ENCODE results near the gene MRPS16.

Gene MRPS16

DNA sequence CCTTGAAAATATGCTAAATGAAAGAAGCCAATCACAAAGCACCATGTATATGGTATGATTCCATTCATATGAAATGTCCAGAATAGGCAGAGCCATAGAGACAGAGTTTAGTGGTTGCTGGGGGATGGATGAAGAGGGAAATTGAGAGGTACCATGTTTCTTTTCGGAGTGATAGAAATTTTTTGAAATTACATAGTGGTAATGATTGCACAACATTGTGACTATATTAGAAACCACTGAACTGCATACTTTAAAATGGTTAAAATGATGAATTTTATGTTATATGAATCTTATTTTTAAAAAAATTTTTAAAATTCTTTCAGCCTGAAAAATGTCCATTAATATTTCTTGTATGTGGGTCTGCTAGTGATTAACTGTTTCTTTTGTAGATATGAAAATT lies 31.5 kb downstream of the MRPS16 start:
- H3K79me1 ChIP-seq (replicated peaks; ENCODE audit: low read length, poor library complexity, severe bottlenecking): peaks cover 4% of the 10 kb centered on the region
- H3K27me3 ChIP-seq (ENCODE audit: control insufficient read depth in 1 of 2, insufficient read depth in 1 of 2, low read length in 2 of 2): no peaks in the 10 kb centered on the region
- H3K9me3 ChIP-seq (ENCODE audit: control insufficient read depth, low read length): no peaks in the 10 kb centered on the region
- H2AFZ ChIP-seq (ENCODE audit: low read depth, low read length): no peak overlapping the region
- H2BK120ac ChIP-seq (ENCODE audit: low read depth, low read length): no peak overlapping the region
- H3K18ac ChIP-seq (ENCODE audit: low read depth in 1 of 2, low read length in 2 of 2): no peak overlapping the region
- H3K23ac ChIP-seq (ENCODE audit: low read length in 2 of 2): no peak overlapping the region
- no peak overlapping the region for H2BK15ac ChIP-seq (ENCODE audit: low read depth, poor library complexity, severe bottlenecking)
- H3K14ac ChIP-seq (ENCODE audit: low read length in 2 of 2): no peak overlapping the region
- DNase-seq: no peak
- no peak overlapping the region for H2BK5ac ChIP-seq (ENCODE audit: low read depth, low read length, poor library complexity, severe bottlenecking)
- no peak overlapping the region for H2BK12ac ChIP-seq (ENCODE audit: low read length in 2 of 2)
- H3K4me3 ChIP-seq (ENCODE audit: insufficient read depth in 1 of 2, low read depth in 1 of 2, low read length in 2 of 2): no peak overlapping the region
- no peak overlapping the region for H2AK5ac ChIP-seq (ENCODE audit: low read length, severe bottlenecking)
- peaks cover 3 to 33% of the 10 kb centered on the region in 2 experiments for H3K36me3 ChIP-seq (ENCODE audit: control insufficient read depth in 1 of 2, insufficient read depth in 2 of 2, low read depth in 1 of 2, low read length in 2 of 2)
- no peak overlapping the region for H3K27ac ChIP-seq (ENCODE audit: low read length, poor library complexity, severe bottlenecking)
- WGBS: 100% methylated on average over 1 of the region's 1 CpG
- H4K91ac ChIP-seq (ENCODE audit: low read length): no peak overlapping the region
- no peak overlapping the region for H3K4ac ChIP-seq (ENCODE audit: low read depth in 1 of 2, low read length in 2 of 2)
- no peak overlapping the region for H3K9ac ChIP-seq (ENCODE audit: low read length)
- H3K4me2 ChIP-seq (ENCODE audit: low read length, poor library complexity, severe bottlenecking): no peak overlapping the region
- no peak overlapping the region for H4K8ac ChIP-seq (ENCODE audit: low read length)
- H3K4me1 ChIP-seq (ENCODE audit: control insufficient read depth, insufficient read depth, low read depth, low read length): no peaks in the 10 kb centered on the region

- Histone ChIP-seq H3K14ac (ENCODE audit: low read length in 2 of 2) (no peak overlapping the region), H2BK5ac (ENCODE audit: low read depth, low read length, poor library complexity, severe bottlenecking) (no peak overlapping the region), H4K91ac (ENCODE audit: low read length) (no peak overlapping the region), H3K4me1 (ENCODE audit: control insufficient read depth, insufficient read depth, low read depth, low read length) (no peaks in the 10 kb centered on the region), H3K18ac (ENCODE audit: low read depth in 1 of 2, low read length in 2 of 2) (no peak overlapping the region), H3K4ac (ENCODE audit: low read depth in 1 of 2, low read length in 2 of 2) (no peak overlapping the region), H3K23ac (ENCODE audit: low read length in 2 of 2) (no peak overlapping the region), H4K8ac (ENCODE audit: low read length) (no peak overlapping the region), H3K4me2 (ENCODE audit: low read length, poor library complexity, severe bottlenecking) (no peak overlapping the region), H3K27ac (ENCODE audit: low read length, poor library complexity, severe bottlenecking) (no peak overlapping the region), H3K79me1 (replicated peaks; ENCODE audit: low read length, poor library complexity, severe bottlenecking) (peaks cover 7% of the 10 kb centered on the region), H2AFZ (ENCODE audit: low read depth, low read length) (no peak overlapping the region), H2AK5ac (ENCODE audit: low read length, severe bottlenecking) (no peak overlapping the region), H2BK120ac (ENCODE audit: low read depth, low read length) (no peak overlapping the region), H2BK12ac (ENCODE audit: low read length in 2 of 2) (no peak overlapping the region), H3K9me3 (ENCODE audit: control insufficient read depth, low read length) (no peaks in the 10 kb centered on the region), H3K4me3 (ENCODE audit: insufficient read depth in 1 of 2, low read depth in 1 of 2, low read length in 2 of 2) (no peak overlapping the region), H3K9ac (ENCODE audit: low read length) (no peak overlapping the region), H3K36me3 (ENCODE audit: control insufficient read depth in 1 of 2, insufficient read depth in 2 of 2, low read depth in 1 of 2, low read length in 2 of 2) (peaks cover 3 to 33% of the 10 kb centered on the region in 2 experiments), H2BK15ac (ENCODE audit: low read depth, poor library complexity, severe bottlenecking) (no peak overlapping the region), H3K27me3 (ENCODE audit: control insufficient read depth in 1 of 2, insufficient read depth in 1 of 2, low read length in 2 of 2) (no peaks in the 10 kb centered on the region)
- no peak for DNase-seq
Measured at GRCh38 chr10:73219384-73219783, 33.1 kb downstream of the MRPS16 start.

- no peak overlapping the region for H4K8ac ChIP-seq (ENCODE audit: low read length)
- no peaks in the 10 kb centered on the region for H3K27me3 ChIP-seq (ENCODE audit: control insufficient read depth in 1 of 2, insufficient read depth in 1 of 2, low read length in 2 of 2)
- H3K4ac ChIP-seq (ENCODE audit: low read depth in 1 of 2, low read length in 2 of 2): no peak overlapping the region
- no peak overlapping the region for H3K27ac ChIP-seq (ENCODE audit: low read length, poor library complexity, severe bottlenecking)
- no peak overlapping the region for H3K23ac ChIP-seq (ENCODE audit: low read length in 2 of 2)
- no peak overlapping the region for H2AFZ ChIP-seq (ENCODE audit: low read depth, low read length)
- no peak overlapping the region for H4K91ac ChIP-seq (ENCODE audit: low read length)
- no peaks in the 10 kb centered on the region for H3K9me3 ChIP-seq (ENCODE audit: control insufficient read depth, low read length)
- no peak overlapping the region for H2BK5ac ChIP-seq (ENCODE audit: low read depth, low read length, poor library complexity, severe bottlenecking)
- no peak overlapping the region for H2BK15ac ChIP-seq (ENCODE audit: low read depth, poor library complexity, severe bottlenecking)
- no peak overlapping the region for H2BK12ac ChIP-seq (ENCODE audit: low read length in 2 of 2)
- H3K79me1 ChIP-seq (replicated peaks; ENCODE audit: low read length, poor library complexity, severe bottlenecking): peaks cover 7% of the 10 kb centered on the region
- no peak overlapping the region for H2BK120ac ChIP-seq (ENCODE audit: low read depth, low read length)
- H3K4me2 ChIP-seq (ENCODE audit: low read length, poor library complexity, severe bottlenecking): no peak overlapping the region
- H3K36me3 ChIP-seq (ENCODE audit: control insufficient read depth in 1 of 2, insufficient read depth in 2 of 2, low read depth in 1 of 2, low read length in 2 of 2): peaks cover 3 to 29% of the 10 kb centered on the region in 2 experiments
- no peaks in the 10 kb centered on the region for H3K4me1 ChIP-seq (ENCODE audit: control insufficient read depth, insufficient read depth, low read depth, low read length)
- no peak overlapping the region for H2AK5ac ChIP-seq (ENCODE audit: low read length, severe bottlenecking)
- 84% methylated on average over 2 of the region's 2 CpGs for WGBS
- H3K14ac ChIP-seq (ENCODE audit: low read length in 2 of 2): no peak overlapping the region
- peak; percentile 40 for DNase-seq
- no peak overlapping the region for H3K9ac ChIP-seq (ENCODE audit: low read length)
- no peak overlapping the region for H3K18ac ChIP-seq (ENCODE audit: low read depth in 1 of 2, low read length in 2 of 2)
- H3K4me3 ChIP-seq (ENCODE audit: insufficient read depth in 1 of 2, low read depth in 1 of 2, low read length in 2 of 2): no peak overlapping the region
Measured at GRCh38 chr10:73218431-73219191, 33.8 kb downstream of the MRPS16 start.

GRCh38 chr10:73217628-73218027 lies 34.8 kb downstream of the MRPS16 start:
- H3K23ac ChIP-seq (ENCODE audit: low read length in 2 of 2): no peak overlapping the region
- no peak overlapping the region for H2AFZ ChIP-seq (ENCODE audit: low read depth, low read length)
- H2AK5ac ChIP-seq (ENCODE audit: low read length, severe bottlenecking): no peak overlapping the region
- DNase-seq: no peak
- no peak overlapping the region for H4K91ac ChIP-seq (ENCODE audit: low read length)
- H3K14ac ChIP-seq (ENCODE audit: low read length in 2 of 2): no peak overlapping the region
- H3K18ac ChIP-seq (ENCODE audit: low read depth in 1 of 2, low read length in 2 of 2): no peak overlapping the region
- H3K4me2 ChIP-seq (ENCODE audit: low read length, poor library complexity, severe bottlenecking): no peak overlapping the region
- H2BK120ac ChIP-seq (ENCODE audit: low read depth, low read length): no peak overlapping the region
- 100% methylated on average over 1 of the region's 2 CpGs for WGBS
- no peaks in the 10 kb centered on the region for H3K9me3 ChIP-seq (ENCODE audit: control insufficient read depth, low read length)
- no peak overlapping the region for H2BK12ac ChIP-seq (ENCODE audit: low read length in 2 of 2)
- H3K4ac ChIP-seq (ENCODE audit: low read depth in 1 of 2, low read length in 2 of 2): no peak overlapping the region
- no peak overlapping the region for H3K4me3 ChIP-seq (ENCODE audit: insufficient read depth in 1 of 2, low read depth in 1 of 2, low read length in 2 of 2)
- no peak overlapping the region for H4K8ac ChIP-seq (ENCODE audit: low read length)
- H3K79me1 ChIP-seq (replicated peaks; ENCODE audit: low read length, poor library complexity, severe bottlenecking): peaks cover 7% of the 10 kb centered on the region
- H3K27ac ChIP-seq (ENCODE audit: low read length, poor library complexity, severe bottlenecking): no peak overlapping the region
- H3K4me1 ChIP-seq (ENCODE audit: control insufficient read depth, insufficient read depth, low read depth, low read length): peaks cover 1% of the 10 kb centered on the region
- no peak overlapping the region for H3K9ac ChIP-seq (ENCODE audit: low read length)
- no peak overlapping the region for H2BK15ac ChIP-seq (ENCODE audit: low read depth, poor library complexity, severe bottlenecking)
- H2BK5ac ChIP-seq (ENCODE audit: low read depth, low read length, poor library complexity, severe bottlenecking): no peak overlapping the region
- H3K27me3 ChIP-seq (ENCODE audit: control insufficient read depth in 1 of 2, insufficient read depth in 1 of 2, low read length in 2 of 2): no peaks in the 10 kb centered on the region
- H3K36me3 ChIP-seq (ENCODE audit: control insufficient read depth in 1 of 2, insufficient read depth in 2 of 2, low read depth in 1 of 2, low read length in 2 of 2): peaks cover 6 to 29% of the 10 kb centered on the region in 2 experiments

Measured in mesenchymal stem cell (in vitro differentiated cells and primary cell).